WTC11 (cell line): Measurements from ENCODE around the gene ZFAND5. TPM values are rescaled to one million over a fixed set of nuclear protein-coding genes. Genes with fewer than 3 reads are reported as not detected.

Experiments used
- ATAC-seq: fragments of 200-7000 bp; cut with Tn5 transposase; 2 replicates; pipeline ENCODE4 v1.10.0; 2021; ENCODE audit warnings: mild to moderate bottlenecking, moderate library complexity
- CTCF ChIA-PET: fragments of 300-600 bp; sonication (Branson Sonifier 250); formaldehyde crosslinking; loops from one replicate; lab custom pipeline; 2021; ENCODE audit warnings: antibody characterized with exemption; lab: Charles Lee
- POLR2A ChIA-PET: fragments of 350-600 bp; sonication (Branson Sonifier 250); formaldehyde crosslinking; loops from one replicate; lab custom pipeline; 2021; ENCODE audit warnings: antibody characterized with exemption; lab: Charles Lee
- DNase-seq: peaks from one replicate; pipeline ENCODE4 v3.0.0; 2021; ENCODE audit warnings: low spot score
- H3K27ac Mint-ChIP-seq: 2 replicates; pipeline ENCODE4 v1.8.0; 2021; ENCODE audit warnings: mixed read lengths
- H3K27me3 Mint-ChIP-seq: 2 replicates; pipeline ENCODE4 v1.8.0; 2021; ENCODE audit warnings: low read depth, mild to moderate bottlenecking, moderate library complexity, mixed read lengths
- H3K36me3 Mint-ChIP-seq: 2 replicates; pipeline ENCODE4 v1.8.0; 2021; ENCODE audit warnings: mixed read lengths
- H3K4me1 Mint-ChIP-seq: 2 replicates; pipeline ENCODE4 v1.8.0; 2022; ENCODE audit warnings: mixed read lengths
- H3K4me3 Mint-ChIP-seq: 2 replicates; pipeline ENCODE4 v1.8.0; 2021; ENCODE audit warnings: mild to moderate bottlenecking, moderate library complexity, mixed read lengths
- H3K9me3 Mint-ChIP-seq: 2 replicates; pipeline ENCODE4 v1.8.0; 2021; ENCODE audit warnings: mixed read lengths
- ARID4B ChIP-seq: sonication (generic); formaldehyde crosslinking; IDR thresholded peaks from 2 replicates; pipeline ENCODE4 v1.8.0; 2023; ENCODE audit warnings: missing genetic modification reagents, mild to moderate bottlenecking, borderline replicate concordance
- ATF3 ChIP-seq: sonication (generic); formaldehyde crosslinking; conservative IDR thresholded peaks from 2 replicates; pipeline ENCODE4 v1.8.1; 2022; ENCODE audit warnings: mild to moderate bottlenecking, missing genetic modification reagents
- CREB1 ChIP-seq: sonication (generic); formaldehyde crosslinking; IDR thresholded peaks from 2 replicates; pipeline ENCODE4 v1.8.0; 2023; ENCODE audit warnings: mild to moderate bottlenecking, missing genetic modification reagents
- FOXK1 ChIP-seq: sonication (generic); formaldehyde crosslinking; IDR thresholded peaks from 2 replicates; pipeline ENCODE4 v1.8.0; 2022; ENCODE audit warnings: mild to moderate bottlenecking, moderate library complexity, missing genetic modification reagents
- JAZF1 ChIP-seq: fragments of 250-450 bp; sonication (Bioruptor Pico); IDR thresholded peaks from 2 replicates; pipeline ENCODE4 v1.9.0; 2021; ENCODE audit warnings: moderate library complexity, mild to moderate bottlenecking, inconsistent platforms
- MLX ChIP-seq: sonication (generic); formaldehyde crosslinking; IDR thresholded peaks from 2 replicates; pipeline ENCODE4 v1.8.1; 2023; ENCODE audit warnings: mild to moderate bottlenecking, missing genetic modification reagents, moderate library complexity
- NFE2L1 ChIP-seq: sonication (generic); formaldehyde crosslinking; IDR thresholded peaks from 2 replicates; pipeline ENCODE4 v1.8.1; 2023; ENCODE audit warnings: missing genetic modification reagents
- PRDM15 ChIP-seq: sonication (generic); formaldehyde crosslinking; IDR thresholded peaks from 2 replicates; pipeline ENCODE4 v1.8.0; 2022; ENCODE audit warnings: missing genetic modification reagents
- SOX15 ChIP-seq: fragments of 250-450 bp; sonication (Bioruptor Pico); IDR thresholded peaks from 2 replicates; pipeline ENCODE4 v1.9.0; 2021; ENCODE audit warnings: mild to moderate bottlenecking
- SP1 ChIP-seq: sonication (generic); formaldehyde crosslinking; conservative IDR thresholded peaks from 2 replicates; pipeline ENCODE4 v1.8.1; 2022; ENCODE audit warnings: missing genetic modification reagents
- STAT6 ChIP-seq: sonication (generic); formaldehyde crosslinking; conservative IDR thresholded peaks from 2 replicates; pipeline ENCODE4 v1.8.1; 2023; ENCODE audit warnings: mild to moderate bottlenecking, low read depth, missing genetic modification reagents, moderate library complexity
- TEAD1 ChIP-seq: sonication (generic); formaldehyde crosslinking; IDR thresholded peaks from 2 replicates; pipeline ENCODE4 v1.8.0; 2022; ENCODE audit warnings: mild to moderate bottlenecking, missing genetic modification reagents
- ZBTB43 ChIP-seq: sonication (generic); formaldehyde crosslinking; IDR thresholded peaks from 2 replicates; pipeline ENCODE4 v1.8.1; 2023; ENCODE audit warnings: mild to moderate bottlenecking, missing genetic modification reagents
- ZNF121 ChIP-seq: sonication (generic); formaldehyde crosslinking; IDR thresholded peaks from 2 replicates; pipeline ENCODE4 v1.8.0; 2023; ENCODE audit warnings: missing genetic modification reagents
- ZNF232 ChIP-seq: sonication (generic); formaldehyde crosslinking; IDR thresholded peaks from 2 replicates; pipeline ENCODE4 v1.8.0; 2022; ENCODE audit warnings: mild to moderate bottlenecking, missing genetic modification reagents
- ZNF263 ChIP-seq: sonication (generic); formaldehyde crosslinking; IDR thresholded peaks from 2 replicates; pipeline ENCODE4 v1.8.1; 2022; ENCODE audit warnings: low read depth, mild to moderate bottlenecking, moderate library complexity, missing genetic modification reagents
- ZNF532 ChIP-seq: fragments of 250-450 bp; sonication (Bioruptor Pico); IDR thresholded peaks from 2 replicates; pipeline ENCODE4 v1.9.0; 2021; ENCODE audit warnings: mild to moderate bottlenecking, borderline replicate concordance
- total RNA-seq: library from RNA; stranded (reverse); gene quantifications from 3 replicates; pipeline ENCODE4 v1.2.3, GENCODE V29; 2021

The ZFAND5 gene
- total RNA-seq, 1 experiment from 2014 or later: 137 TPM

- no peak overlapping the region for H3K4me3 Mint-ChIP-seq
- no peak overlapping the region for H3K27ac Mint-ChIP-seq
- H3K9me3 Mint-ChIP-seq: no peaks in the 10 kb centered on the region
- ChIA-PET POLR2A (no interaction called here), CTCF (no interaction called here)
- ATAC-seq (no peak), DNase-seq (no peak)
- no peaks in the 10 kb centered on the region for H3K27me3 Mint-ChIP-seq
- peaks cover 5% of the 10 kb centered on the region; the same call in 1 of the 2 replicates for H3K4me1 Mint-ChIP-seq
- no peak for TF ChIP-seq ZNF263 (CRISPR knock-in tag)
- TF ChIP-seq ZNF532 (CRISPR knock-in tag): no peak
- TF ChIP-seq FOXK1 (CRISPR knock-in tag): no peak
- TF ChIP-seq ARID4B (CRISPR knock-in tag): no peak
- no peak for TF ChIP-seq NFE2L1 (CRISPR knock-in tag)
- TF ChIP-seq ZNF121: no peak
- no peak for TF ChIP-seq JAZF1 (CRISPR knock-in tag)
- no peak for TF ChIP-seq STAT6 (CRISPR knock-in tag)
- TF ChIP-seq MLX: no peak
- TF ChIP-seq ZNF232 (CRISPR knock-in tag): no peak
- TF ChIP-seq PRDM15 (CRISPR knock-in tag): no peak
- TF ChIP-seq SP1: no peak
- no peak for TF ChIP-seq SOX15 (CRISPR knock-in tag)
- no peak for TF ChIP-seq TEAD1 (CRISPR knock-in tag)
- no peak for TF ChIP-seq ATF3
- TF ChIP-seq CREB1 (CRISPR knock-in tag): no peak
- no peak for TF ChIP-seq ZBTB43 (CRISPR knock-in tag)
- H3K36me3 Mint-ChIP-seq: no peaks in the 10 kb centered on the region
These were observed 45.2 kb upstream of the ZFAND5 start for GRCh38 chr9:72410214-72410613.
